Astrocyte of the hippocampus (primary cell): Measurements from ENCODE around the gene CAV2.
A peak's percentile ranks its signal among the peaks of the same experiment; 100 is the strongest.
"Not testable (repeated sequence)": the region's sequence is repeated elsewhere in the genome, so short reads cannot be mapped to it uniquely, and the experiment has no call there.

Source experiments
- DNase-seq: peaks from one replicate; pipeline ENCODE4 v3.0.0; 2011; ENCODE audit warnings: low read depth, low spot score

CAV2 gene

GRCh38 chr7:116499168-116500077 is at the start of gene CAV2:
Gene CAV2, plus strand, starts transcription at chr7:116499738. Its CDS starts 44 bp downstream, at chr7:116499782.
- peak; percentile 89 for DNase-seq

- no peak for DNase-seq
These were observed 49.6 kb upstream of the CAV2 start for GRCh38 chr7:116449950-116450349.

DNA sequence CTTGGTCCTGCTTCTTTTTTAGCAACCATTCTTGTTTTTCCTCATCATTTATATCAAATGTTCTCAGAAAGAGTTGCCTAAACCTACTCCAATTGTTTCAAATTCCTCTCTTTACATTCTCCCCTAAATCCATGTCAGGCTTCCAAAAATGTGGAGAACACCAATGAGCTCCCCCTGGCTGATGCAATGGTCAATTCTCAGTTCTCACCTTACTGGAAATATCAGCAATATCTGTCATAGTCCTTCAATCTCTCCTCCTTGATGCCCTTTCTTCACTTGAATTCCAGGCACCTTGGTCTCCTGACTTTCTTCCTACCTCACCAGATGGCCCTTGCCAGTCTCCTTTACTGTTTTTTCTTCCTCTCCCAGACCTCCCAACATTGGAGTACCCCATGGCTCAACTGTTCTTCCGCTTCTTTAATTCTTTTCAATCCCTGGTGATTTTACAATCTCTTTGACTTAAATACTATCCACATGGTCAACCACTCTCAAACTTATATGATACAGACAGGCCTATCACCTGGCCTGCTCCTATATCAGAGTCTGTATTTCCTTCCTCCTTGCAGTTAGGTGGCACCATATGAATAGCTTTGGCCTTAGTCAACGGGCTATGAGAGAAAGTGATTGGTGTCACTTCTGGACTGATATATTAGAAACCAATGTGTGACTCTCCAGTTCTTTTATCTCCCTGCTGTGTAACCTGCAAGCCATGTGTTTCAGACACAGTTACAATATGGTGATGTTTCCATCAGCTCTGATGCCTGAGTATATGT is 47.4 kb upstream of the CAV2 start:
- no peak for DNase-seq

GRCh38 chr7:116454377-116454776 is 45.2 kb upstream of the CAV2 start:
- no peak for DNase-seq

DNA sequence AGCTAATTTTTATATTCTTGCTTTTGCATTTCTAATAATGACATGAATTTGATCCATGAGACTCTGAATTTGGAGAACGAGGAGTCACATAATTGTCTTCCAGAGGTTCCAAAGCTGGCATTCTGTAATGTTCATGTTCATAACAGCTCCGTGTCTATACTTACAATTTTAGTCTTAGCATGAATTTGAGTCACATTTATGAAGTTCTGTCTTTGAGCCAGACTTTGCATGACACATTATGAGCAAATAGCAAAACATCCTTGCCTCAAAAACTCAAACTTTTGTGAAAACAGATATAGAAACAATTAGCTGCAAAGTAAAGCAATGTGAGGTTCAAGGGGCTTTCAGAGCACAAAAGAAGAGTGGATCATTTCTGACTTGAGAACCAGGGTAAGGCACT is 44.5 kb upstream of the CAV2 start:
- peak; percentile 20 for DNase-seq

DNA sequence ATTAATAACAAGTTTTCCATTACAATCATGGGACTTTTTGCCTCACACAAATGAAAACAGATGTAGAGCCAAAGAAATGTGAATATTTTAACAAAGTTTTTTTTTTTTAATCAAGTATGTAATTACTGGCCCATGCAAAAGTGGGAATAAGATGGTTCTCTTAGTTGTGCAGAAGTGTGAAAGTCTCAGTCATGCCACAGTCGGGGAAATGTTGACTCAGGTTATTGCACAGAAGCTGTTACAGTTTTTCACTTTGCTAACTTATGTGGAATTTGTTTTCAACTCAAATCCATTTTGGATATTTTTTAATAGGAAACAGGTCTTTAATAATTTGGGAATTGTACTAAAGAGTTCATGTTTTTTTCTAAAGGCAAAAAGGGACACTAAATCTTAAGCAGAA is 44.0 kb upstream of the CAV2 start:
- no peak for DNase-seq

DNA sequence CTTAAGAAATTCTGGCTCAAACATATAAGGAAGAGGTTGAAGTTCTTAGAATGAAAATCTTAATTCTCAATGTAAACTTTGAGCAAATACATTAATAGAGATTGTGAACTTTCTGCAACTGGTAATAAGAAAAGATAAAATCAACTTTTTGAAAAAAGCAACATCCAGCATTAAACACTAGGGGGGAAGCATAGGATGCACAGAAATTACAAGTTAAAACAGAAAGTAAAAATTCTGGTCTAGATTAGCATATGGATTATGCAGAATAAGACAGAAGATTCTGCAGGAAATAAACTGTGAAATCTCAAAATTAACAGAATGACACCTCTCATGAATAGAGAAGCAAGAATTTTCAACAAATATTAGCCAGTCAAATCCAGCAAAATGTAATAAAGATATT is 38.0 kb upstream of the CAV2 start:
- DNase-seq: no peak

GRCh38 chr7:116463956-116464355 is 35.6 kb upstream of the CAV2 start:
- DNase-seq: no peak

- no peak for DNase-seq
These were observed 35.2 kb upstream of the CAV2 start for GRCh38 chr7:116464375-116464774.

GRCh38 chr7:116465125-116465524 is 34.4 kb upstream of the CAV2 start:
- DNase-seq: no peak

GRCh38 chr7:116468534-116468933 is 31.0 kb upstream of the CAV2 start:
- DNase-seq: no peak

GRCh38 chr7:116477625-116478024 is 21.9 kb upstream of the CAV2 start:
- no peak for DNase-seq

DNA sequence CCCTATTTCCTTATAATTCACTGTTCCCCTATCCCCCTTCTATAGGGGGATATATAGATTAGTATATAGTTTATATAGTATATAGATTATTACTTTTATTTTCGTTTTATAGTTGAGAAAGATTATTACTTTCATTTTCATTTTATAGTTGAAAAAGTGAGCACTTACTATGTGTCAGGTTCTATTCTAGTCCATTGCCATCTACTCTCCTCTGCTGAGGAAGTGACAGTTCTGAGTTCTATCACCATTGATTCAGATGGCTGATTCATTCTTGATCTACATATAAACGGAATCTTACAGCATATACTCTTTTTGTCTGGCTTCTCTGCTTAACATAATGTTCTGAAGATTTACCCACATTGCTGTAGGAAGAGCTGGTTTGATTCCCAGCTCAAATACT is 20.7 kb upstream of the CAV2 start:
- no peak for DNase-seq

- no peak for DNase-seq
These were observed 16.1 kb upstream of the CAV2 start for GRCh38 chr7:116483271-116483942.

DNA sequence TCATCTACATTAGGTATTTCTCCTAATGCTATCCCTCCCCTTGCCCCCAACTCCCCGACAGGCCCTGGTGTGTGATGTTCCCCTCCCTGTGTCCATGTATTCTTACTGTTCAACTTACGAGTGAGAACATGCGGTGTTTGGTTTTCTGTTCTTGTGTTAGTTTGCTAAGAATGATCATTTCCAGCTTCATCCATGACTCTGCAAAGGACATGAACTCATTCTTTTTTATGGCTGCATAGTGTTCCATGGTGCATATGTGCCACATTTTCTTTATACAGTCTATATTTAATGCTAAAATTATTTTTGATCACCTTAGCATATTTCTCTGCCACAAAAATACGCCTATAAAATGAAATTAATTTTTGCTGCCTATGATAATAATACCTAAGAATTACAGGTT is 15.1 kb upstream of the CAV2 start:
- not testable (repeated sequence) for DNase-seq

GRCh38 chr7:116487907-116488521 is 11.5 kb upstream of the CAV2 start:
- no peak for DNase-seq

DNA sequence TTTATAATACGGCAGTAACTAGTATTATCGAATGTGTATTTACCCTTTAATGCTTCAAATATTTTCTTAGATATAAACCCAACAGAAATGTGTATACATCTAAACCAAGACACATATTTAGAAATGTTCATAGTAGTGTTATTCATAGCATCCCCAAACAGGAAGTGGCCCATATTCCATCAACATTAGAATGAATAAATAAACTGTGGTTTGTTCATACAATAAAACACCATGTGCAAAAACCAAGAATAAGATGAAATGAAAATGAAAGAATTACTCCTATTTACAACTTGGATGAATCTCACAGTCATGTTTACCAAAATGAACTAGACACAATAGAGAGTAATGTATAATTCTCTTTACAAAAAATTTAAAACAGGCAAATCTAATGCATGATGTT is 9.2 kb upstream of the CAV2 start:
- no peak for DNase-seq

- no peak for DNase-seq
These were observed 7.5 kb upstream of the CAV2 start for GRCh38 chr7:116491887-116492653.

DNA sequence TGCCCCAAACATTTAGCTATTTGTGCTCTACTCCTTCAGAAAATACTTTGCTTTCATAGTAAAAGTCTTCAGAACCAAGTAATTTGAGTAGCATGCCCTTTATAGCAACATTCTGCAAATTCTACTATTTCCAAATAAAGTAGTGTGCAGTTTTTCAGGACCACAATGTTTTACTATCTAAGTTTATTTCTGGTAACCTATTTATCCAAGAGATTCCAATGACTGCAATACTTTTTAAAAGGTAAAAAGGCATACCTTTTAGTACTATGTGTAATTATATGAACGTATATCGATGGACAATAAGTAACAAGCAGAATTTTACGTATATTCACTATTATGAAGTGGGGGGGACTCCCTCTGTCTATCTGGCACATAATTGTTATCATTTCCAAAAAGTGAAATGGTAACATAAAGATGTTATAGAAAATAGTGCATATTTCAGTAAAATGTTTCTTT is 6.9 kb upstream of the CAV2 start:
- no peak for DNase-seq

DNA sequence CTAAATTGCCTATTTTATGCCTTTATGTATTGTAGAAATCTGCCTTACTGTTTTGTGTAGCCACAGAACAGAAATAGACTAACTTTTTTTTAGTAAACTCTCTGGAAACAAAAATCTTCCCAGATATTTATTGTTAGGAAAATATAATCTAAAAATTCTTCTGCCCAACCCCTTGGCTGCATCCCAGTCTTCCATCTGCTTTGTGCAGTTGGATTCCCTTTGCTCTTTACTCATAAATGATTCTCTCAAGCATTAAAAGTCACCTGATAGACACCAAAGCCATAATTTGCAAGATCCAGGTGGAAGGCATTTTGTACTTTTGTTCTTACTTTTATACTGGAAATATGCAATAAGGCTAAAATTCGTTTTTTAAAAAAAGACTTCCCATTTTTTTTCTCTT is 6.1 kb upstream of the CAV2 start:
- DNase-seq: no peak

DNA sequence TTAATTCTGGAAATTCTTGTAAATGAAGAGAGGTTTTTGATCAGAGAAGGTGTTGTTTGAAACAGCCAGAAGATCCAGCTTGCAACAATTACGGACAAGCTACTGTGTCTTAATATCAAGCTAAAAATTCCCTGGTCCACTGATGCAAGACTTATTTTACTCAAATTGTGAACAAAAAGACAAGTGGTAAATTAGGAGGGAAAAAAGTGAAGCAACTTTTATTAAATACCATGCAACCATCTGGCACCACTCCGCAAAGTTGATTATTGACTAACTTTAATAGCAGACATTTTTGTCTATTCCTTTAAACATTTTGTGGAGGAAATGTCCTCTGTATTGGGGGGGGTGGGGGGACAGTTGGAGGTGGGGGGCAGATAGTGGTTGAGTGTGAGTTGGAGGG is 5.1 kb upstream of the CAV2 start:
- no peak for DNase-seq
